GM12864 (cell line): ENCODE measurements around the gene FIBCD1.

Experiments used
- DNase-seq: peaks from one replicate; pipeline ENCODE4 v3.0.0-alpha.2; 2011; ENCODE audit warnings: low read depth
- H3K4me3 ChIP-seq: 2 replicates; pipeline ENCODE4 v1.5.1; 2011; ENCODE audit warnings: mild to moderate bottlenecking, low read depth, low read length, control low read depth
- CTCF ChIP-seq: IDR thresholded peaks from 2 replicates; pipeline ENCODE4 v1.5.1; 2011; ENCODE audit warnings: low read depth, mild to moderate bottlenecking, moderate library complexity, low read length, control low read depth, inconsistent platforms; ENCODE audit errors: missing control alignments

Gene FIBCD1

GRCh38 chr9:130940693-130941576 is 1.9 kb upstream of the FIBCD1 start:
- no peak overlapping the region for H3K4me3 ChIP-seq
- DNase-seq, result no peak
- TF ChIP-seq CTCF, result peak; percentile 97

GRCh38 chr9:130940027-130940549 is 1.0 kb upstream of the FIBCD1 start:
- no peak overlapping the region for H3K4me3 ChIP-seq
- no peak for DNase-seq
- no peak for TF ChIP-seq CTCF

GRCh38 chr9:130939405-130940026 is 469 bp upstream of the FIBCD1 start:
- DNase-seq, result no peak
- TF ChIP-seq CTCF, result no peak
- peak overlapping the region; percentile 37; the same call in 1 of the 2 replicates for H3K4me3 ChIP-seq

- H3K4me3 ChIP-seq, result no peak overlapping the region; the same call in 1 of the 2 replicates
- TF ChIP-seq CTCF, result no peak
Measured at GRCh38 chr9:130938184-130938651, 829 bp downstream of the FIBCD1 start.

GRCh38 chr9:130937146-130938076 is 1.6 kb downstream of the FIBCD1 start:
- no peak for DNase-seq
- no peak overlapping the region for H3K4me3 ChIP-seq

More at GRCh38 chr9:130938184-130938651, 829 bp downstream of the FIBCD1 start:
- DNase-seq, result no peak

More at GRCh38 chr9:130937146-130938076, 1.6 kb downstream of the FIBCD1 start:
- no peak for TF ChIP-seq CTCF
